Caco-2 (cell line): Measurements from ENCODE around the gene ACSS1. TPM values are rescaled to one million over a fixed set of nuclear protein-coding genes. Genes with fewer than 3 reads are reported as not detected.

Experiments used
- BruUV-seq: library from RNA; stranded (reverse); fragments of 400-500 nt; replicated peaks from 2 replicates; lab custom pipeline; 2021; lab: Mats Ljungman, UMichigan
- CTCF ChIA-PET: fragments of 300-600 bp; sonication (Branson Sonifier 250); formaldehyde crosslinking; loops from one replicate; lab custom pipeline; 2022; ENCODE audit warnings: antibody characterized with exemption; lab: Charles Lee
- POLR2A ChIA-PET: fragments of 300-600 bp; sonication (Branson Sonifier 250); formaldehyde crosslinking; loops from one replicate; lab custom pipeline; 2022; ENCODE audit warnings: antibody characterized with exemption; lab: Charles Lee
- DNase-seq, 2 experiments: peaks; one replicate each; pipeline versions ENCODE4 v3.0.0 to v3.0.0-alpha.2; 2020 to 2022
- H3K27me3 ChIP-seq: replicated peaks from 2 replicates; pipeline ENCODE4 v1.6.0; 2011; ENCODE audit warnings: low read length; ENCODE audit not compliant: control insufficient read depth, insufficient read depth
- H3K36me3 ChIP-seq: 2 replicates; pipeline ENCODE4 v1.5.1; 2011; ENCODE audit warnings: low read length; ENCODE audit not compliant: control insufficient read depth, insufficient read depth
- H3K4me1 ChIP-seq: fragments of 250-450 bp; sonication (Bioruptor Pico); 2 replicates; pipeline ENCODE4 v1.5.1; 2020; ENCODE audit warnings: mild to moderate bottlenecking
- H3K4me3 ChIP-seq: 2 replicates; pipeline ENCODE4 v1.5.1; 2011; ENCODE audit warnings: low read depth, mild to moderate bottlenecking, control low read depth, low read length
- H3K9me3 ChIP-seq: fragments of 250-450 bp; sonication (Bioruptor Pico); 2 replicates; pipeline ENCODE4 v1.5.1; 2020; ENCODE audit warnings: mild to moderate bottlenecking, moderate library complexity
- H3K27ac Mint-ChIP-seq: one replicate; pipeline ENCODE4 v1.8.0; 2022; ENCODE audit warnings: mixed read lengths; ENCODE audit not compliant: unreplicated experiment
- H3K27me3 Mint-ChIP-seq: one replicate; pipeline ENCODE4 v1.8.0; 2022; ENCODE audit warnings: mixed read lengths; ENCODE audit not compliant: insufficient read depth, unreplicated experiment
- H3K36me3 Mint-ChIP-seq: one replicate; pipeline ENCODE4 v1.8.0; 2022; ENCODE audit warnings: mild to moderate bottlenecking, mixed read lengths; ENCODE audit not compliant: insufficient read depth, unreplicated experiment
- H3K4me1 Mint-ChIP-seq: one replicate; pipeline ENCODE4 v1.8.0; 2022; ENCODE audit warnings: low read depth, mixed read lengths; ENCODE audit not compliant: unreplicated experiment
- H3K4me3 Mint-ChIP-seq: one replicate; pipeline ENCODE4 v1.8.0; 2022; ENCODE audit warnings: mild to moderate bottlenecking, moderate library complexity, mixed read lengths; ENCODE audit not compliant: unreplicated experiment
- H3K9me3 Mint-ChIP-seq: one replicate; pipeline ENCODE4 v1.8.0; 2022; ENCODE audit warnings: mixed read lengths; ENCODE audit not compliant: unreplicated experiment
- intact Hi-C: fragments of 100-400 bp; cut with micrococcal nuclease; formaldehyde crosslinking; loops from one replicate; pipeline ENCODE4 v1.10.0; 2022; ENCODE audit not compliant: unreplicated experiment
- total RNA-seq: library from RNA; stranded (reverse); gene quantifications from 2 replicates; pipeline ENCODE4 v1.2.3, GENCODE V29; 2022
- TF ChIP-seq, protein P1 (sequence below), 2 experiments: fragments of 200-600 bp in 1 of 2; IDR thresholded peaks; 1 replicate in 1 of 2; 2 replicates in 1 of 2; pipeline versions ENCODE4 v1.5.1 to v1.8.0; 2011 to 2022; ENCODE audit warnings: antibody characterized with exemption in 1 of 2, control low read depth in 1 of 2, inconsistent platforms in 1 of 2, low read depth in 1 of 2, low read length in 1 of 2, mild to moderate bottlenecking in 1 of 2, moderate library complexity in 1 of 2; ENCODE audit not compliant: insufficient read depth in 1 of 2, severe bottlenecking in 1 of 2, unreplicated experiment in 1 of 2

ACSS1 gene
- total RNA-seq, 1 experiment from 2014 or later = 113 TPM

- Histone ChIP-seq H3K4me1 (0 out of 2 replicates have a peak, but pooled peaks cover 8% of the 10 kb centered on the region), H3K9me3 (no peaks in the 10 kb centered on the region), H3K36me3 (no peaks in the 10 kb centered on the region), H3K27me3 (no peaks in the 10 kb centered on the region), H3K4me3 (no peak overlapping the region)
- H3K27ac Mint-ChIP-seq = no peak overlapping the region
- ChIA-PET CTCF (no interaction called here), POLR2A (no interaction called here)
- TF ChIP-seq, protein P1, sequence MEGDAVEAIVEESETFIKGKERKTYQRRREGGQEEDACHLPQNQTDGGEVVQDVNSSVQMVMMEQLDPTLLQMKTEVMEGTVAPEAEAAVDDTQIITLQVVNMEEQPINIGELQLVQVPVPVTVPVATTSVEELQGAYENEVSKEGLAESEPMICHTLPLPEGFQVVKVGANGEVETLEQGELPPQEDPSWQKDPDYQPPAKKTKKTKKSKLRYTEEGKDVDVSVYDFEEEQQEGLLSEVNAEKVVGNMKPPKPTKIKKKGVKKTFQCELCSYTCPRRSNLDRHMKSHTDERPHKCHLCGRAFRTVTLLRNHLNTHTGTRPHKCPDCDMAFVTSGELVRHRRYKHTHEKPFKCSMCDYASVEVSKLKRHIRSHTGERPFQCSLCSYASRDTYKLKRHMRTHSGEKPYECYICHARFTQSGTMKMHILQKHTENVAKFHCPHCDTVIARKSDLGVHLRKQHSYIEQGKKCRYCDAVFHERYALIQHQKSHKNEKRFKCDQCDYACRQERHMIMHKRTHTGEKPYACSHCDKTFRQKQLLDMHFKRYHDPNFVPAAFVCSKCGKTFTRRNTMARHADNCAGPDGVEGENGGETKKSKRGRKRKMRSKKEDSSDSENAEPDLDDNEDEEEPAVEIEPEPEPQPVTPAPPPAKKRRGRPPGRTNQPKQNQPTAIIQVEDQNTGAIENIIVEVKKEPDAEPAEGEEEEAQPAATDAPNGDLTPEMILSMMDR (IDR thresholded peaks at IDR 0.05; ENCODE audit: insufficient read depth in 1 of 2, low read depth in 1 of 2, low read length in 1 of 2, severe bottlenecking in 1 of 2, unreplicated experiment in 1 of 2) = no peak
- intact Hi-C loops = loop anchor here (1.0 kb wide), 1 partner anchor 108 kb away; no protein-coding TSS in a partner anchor
- DNase-seq = peak in 1 of 2 experiments; percentile 25
- no peaks in the 10 kb centered on the region for H3K9me3 Mint-ChIP-seq
- H3K4me1 Mint-ChIP-seq = peaks cover 11% of the 10 kb centered on the region
- H3K4me3 Mint-ChIP-seq = no peak overlapping the region
- BruUV-seq = no TSS peak
- H3K27me3 Mint-ChIP-seq = peaks cover 2% of the 10 kb centered on the region
- H3K36me3 Mint-ChIP-seq = no peaks in the 10 kb centered on the region
These were observed 13.8 kb upstream of the ACSS1 start for GRCh38 chr20:25071734-25072133.

GRCh38 chr20:25070821-25071473 is 13.0 kb upstream of the ACSS1 start:
- TF ChIP-seq, protein P1 (IDR thresholded peaks at IDR 0.05; ENCODE audit: insufficient read depth in 1 of 2, low read depth in 1 of 2, low read length in 1 of 2, severe bottlenecking in 1 of 2, unreplicated experiment in 1 of 2) = no peak
- H3K4me3 Mint-ChIP-seq = no peak overlapping the region
- peaks cover 19% of the 10 kb centered on the region for H3K4me1 Mint-ChIP-seq
- no peak for DNase-seq
- H3K9me3 ChIP-seq = no peaks in the 10 kb centered on the region
- no TSS peak for BruUV-seq
- intact Hi-C loops = loop anchor here (1.0 kb wide), 1 partner anchor 108 kb away; no protein-coding TSS in a partner anchor
- no peaks in the 10 kb centered on the region for H3K36me3 ChIP-seq
- H3K27me3 ChIP-seq = no peaks in the 10 kb centered on the region
- ChIA-PET POLR2A (no interaction called here), CTCF (no interaction called here)
- no peak overlapping the region for H3K4me3 ChIP-seq
- no peak overlapping the region for H3K27ac Mint-ChIP-seq
- peaks cover 2% of the 10 kb centered on the region for H3K27me3 Mint-ChIP-seq
- 0 out of 2 replicates have a peak, but pooled peaks cover 8% of the 10 kb centered on the region for H3K4me1 ChIP-seq
- H3K9me3 Mint-ChIP-seq = no peaks in the 10 kb centered on the region
- H3K36me3 Mint-ChIP-seq = no peaks in the 10 kb centered on the region

DNA sequence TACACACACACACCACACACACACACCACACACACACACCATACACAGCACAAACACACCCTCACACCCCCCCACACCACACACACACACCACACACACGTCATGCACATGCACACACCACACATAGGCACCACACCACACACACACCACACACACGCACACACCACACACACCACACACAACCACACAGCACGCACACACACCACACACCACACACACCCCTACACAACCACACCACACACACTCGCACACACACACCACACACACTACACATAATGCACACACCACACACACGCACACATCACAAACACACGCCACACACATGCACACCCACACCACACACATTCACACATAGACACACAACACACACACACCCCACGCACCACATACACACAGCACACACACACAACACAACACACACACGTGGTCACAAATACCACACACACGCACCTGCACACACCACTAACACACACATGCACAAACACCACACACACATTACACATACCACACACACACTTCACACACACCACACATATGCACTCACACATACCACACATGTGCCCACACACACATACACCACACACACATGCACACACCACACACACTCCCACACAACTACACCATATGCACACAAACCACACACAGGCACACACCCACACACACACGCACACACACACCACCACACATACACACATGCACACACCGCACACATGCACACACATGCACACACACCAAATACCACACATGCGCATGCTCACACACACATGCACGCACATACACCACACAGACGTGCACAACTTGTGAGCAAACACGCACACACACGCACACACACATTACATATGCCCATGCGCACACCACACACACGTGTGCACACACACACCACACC is 9.4 kb upstream of the ACSS1 start:
- H3K36me3 Mint-ChIP-seq = no peaks in the 10 kb centered on the region
- TF ChIP-seq, protein P1 (IDR thresholded peaks at IDR 0.05; ENCODE audit: insufficient read depth in 1 of 2, low read depth in 1 of 2, low read length in 1 of 2, severe bottlenecking in 1 of 2, unreplicated experiment in 1 of 2) = no peak
- ChIA-PET POLR2A (no interaction called here), CTCF (no interaction called here)
- peaks cover 29% of the 10 kb centered on the region for H3K4me1 ChIP-seq
- peaks cover 1% of the 10 kb centered on the region for H3K27me3 Mint-ChIP-seq
- peak in 1 of 2 experiments; percentile 17 for DNase-seq
- no peaks in the 10 kb centered on the region for H3K9me3 Mint-ChIP-seq
- H3K36me3 ChIP-seq = no peaks in the 10 kb centered on the region
- peaks cover 37% of the 10 kb centered on the region for H3K4me1 Mint-ChIP-seq
- H3K4me3 ChIP-seq = no peak overlapping the region
- no TSS peak for BruUV-seq
- no peak overlapping the region for H3K4me3 Mint-ChIP-seq
- no peaks in the 10 kb centered on the region for H3K9me3 ChIP-seq
- H3K27me3 ChIP-seq = no peaks in the 10 kb centered on the region
- intact Hi-C loops = loop anchor here (10.0 kb wide), 1 partner anchor 177 kb away; the partner anchor contains the start of gene PYGB
- no peak overlapping the region for H3K27ac Mint-ChIP-seq
